IPS-20b (cell line): ENCODE measurements around the gene ARMC3.
"Not testable (repeated sequence)": the region's sequence is repeated elsewhere in the genome, so short reads cannot be mapped to it uniquely, and the experiment has no call there.

Source experiments
- H3K27ac ChIP-seq: one replicate; pipeline ENCODE4 v1.5.1; 2013; ENCODE audit warnings: low read length
- H3K27me3 ChIP-seq: 2 replicates; pipeline ENCODE4 v1.6.1; 2013; ENCODE audit warnings: mild to moderate bottlenecking, low read length, inconsistent platforms; ENCODE audit not compliant: insufficient read depth
- H3K36me3 ChIP-seq: 2 replicates; pipeline ENCODE4 v1.6.1; 2013; ENCODE audit warnings: low read depth, mild to moderate bottlenecking, inconsistent platforms, low read length, moderate library complexity; ENCODE audit not compliant: insufficient read depth
- H3K4me1 ChIP-seq: 2 replicates; pipeline ENCODE4 v1.6.1; 2013; ENCODE audit warnings: mild to moderate bottlenecking, control low read depth, inconsistent platforms, low read length, moderate library complexity; ENCODE audit not compliant: insufficient read depth
- H3K4me3 ChIP-seq: 2 replicates; pipeline ENCODE4 v1.5.1; 2013; ENCODE audit warnings: mild to moderate bottlenecking, low read length, inconsistent platforms
- H3K9ac ChIP-seq: 2 replicates; pipeline ENCODE4 v1.6.1; 2013; ENCODE audit warnings: low read depth, mild to moderate bottlenecking, inconsistent platforms, low read length, moderate library complexity
- H3K9me3 ChIP-seq: 2 replicates; pipeline ENCODE4 v1.6.1; 2013; ENCODE audit warnings: mild to moderate bottlenecking, low read depth, low read length, inconsistent platforms; ENCODE audit not compliant: insufficient read depth

Gene ARMC3

GRCh38 chr10:22908837-22909236 lies 19.0 kb upstream of the ARMC3 start:
- no peak overlapping the region for H3K27ac ChIP-seq
- no peaks in the 10 kb centered on the region for H3K4me1 ChIP-seq
- H3K4me3 ChIP-seq: no peak overlapping the region
- H3K36me3 ChIP-seq: no peaks in the 10 kb centered on the region
- H3K9me3 ChIP-seq: peaks cover 37% of the 10 kb centered on the region
- H3K9ac ChIP-seq: no peak overlapping the region
- no peaks in the 10 kb centered on the region for H3K27me3 ChIP-seq

DNA sequence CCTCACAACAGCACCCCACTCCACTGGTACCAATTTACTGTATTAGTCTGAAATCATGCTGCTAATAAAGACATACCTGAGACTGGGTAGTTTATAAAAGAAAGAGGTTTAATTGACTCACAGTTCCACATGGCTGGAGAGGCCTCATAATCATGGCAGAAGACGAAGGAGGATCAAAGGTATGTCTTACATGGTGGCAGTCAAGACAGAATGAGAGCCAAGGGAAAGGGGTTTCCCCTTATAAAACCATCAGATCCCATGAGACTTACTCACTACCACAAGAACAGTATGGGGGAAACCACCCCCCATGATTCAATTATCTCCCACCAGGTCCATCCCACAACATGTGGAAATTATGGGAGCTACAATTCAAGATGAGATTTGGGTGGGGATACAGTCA lies 18.2 kb upstream of the ARMC3 start:
- H3K27ac ChIP-seq, H3K4me1 ChIP-seq, H3K27me3 ChIP-seq, H3K36me3 ChIP-seq, H3K9ac ChIP-seq, H3K4me3 ChIP-seq: not testable (repeated sequence)
- H3K9me3 ChIP-seq: peaks cover 37% of the 10 kb centered on the region

DNA sequence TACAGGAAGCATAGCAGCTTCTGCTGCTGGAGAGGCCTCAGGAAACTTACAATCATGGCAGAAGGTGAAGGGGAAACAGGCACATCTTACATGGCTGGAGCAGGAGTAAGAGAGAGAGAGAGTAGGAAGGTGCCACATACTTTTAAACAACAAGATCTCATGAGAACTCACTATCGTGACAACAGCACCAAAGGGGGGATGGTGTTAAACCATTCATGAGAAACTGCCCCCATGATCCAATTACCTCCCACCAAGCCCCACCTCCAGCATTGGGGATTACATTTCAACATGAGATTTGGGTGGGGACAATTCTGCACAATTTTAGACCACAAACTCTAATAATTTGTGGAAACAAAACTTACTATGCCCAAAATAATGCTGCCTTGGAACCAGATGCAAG lies 16.8 kb upstream of the ARMC3 start:
- no peak overlapping the region for H3K27ac ChIP-seq
- H3K4me3 ChIP-seq: no peak overlapping the region
- no peaks in the 10 kb centered on the region for H3K27me3 ChIP-seq
- no peaks in the 10 kb centered on the region for H3K4me1 ChIP-seq
- H3K9ac ChIP-seq: no peak overlapping the region
- peaks cover 35% of the 10 kb centered on the region for H3K9me3 ChIP-seq
- no peaks in the 10 kb centered on the region for H3K36me3 ChIP-seq

DNA sequence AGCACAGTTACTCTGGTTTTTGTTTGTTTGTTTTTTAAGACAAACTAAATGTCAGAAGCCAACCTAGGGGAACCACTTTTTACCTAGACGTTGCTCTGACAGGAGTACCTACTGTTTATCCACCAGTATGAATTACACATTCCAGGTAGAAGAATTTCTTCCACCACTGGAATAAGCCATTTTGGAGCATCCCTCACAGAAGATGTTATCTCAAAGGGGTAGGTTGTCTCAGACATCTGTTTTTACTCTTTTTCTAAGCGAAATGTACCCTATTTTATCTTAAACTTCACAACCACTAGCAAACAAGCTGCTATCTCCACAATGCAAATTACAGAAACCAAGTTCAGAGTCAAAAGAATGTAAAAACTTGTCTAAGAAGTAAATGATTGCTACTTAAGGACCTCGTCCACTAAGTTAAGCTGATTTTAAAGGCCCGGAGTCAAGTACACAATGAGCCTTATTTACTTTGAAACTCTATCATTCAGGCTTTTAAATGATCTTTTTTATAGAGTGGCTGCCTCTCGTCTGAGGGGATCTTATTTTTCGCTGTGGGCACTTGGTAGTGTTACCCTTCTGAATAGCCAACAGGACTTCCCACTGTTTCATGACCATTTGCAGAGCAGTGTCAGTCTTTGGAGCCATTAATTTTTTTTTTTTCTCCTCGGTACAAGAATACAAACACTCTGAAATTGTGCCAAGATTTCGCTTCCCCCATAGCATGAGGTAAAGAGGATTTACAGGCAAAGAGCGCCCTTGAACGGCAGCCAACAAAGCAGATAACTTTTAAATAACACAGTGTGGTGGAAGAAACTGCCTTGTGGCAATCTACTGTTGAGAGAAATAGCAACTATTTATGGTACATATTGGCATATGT lies 15.7 kb upstream of the ARMC3 start:
- H3K36me3 ChIP-seq: no peaks in the 10 kb centered on the region
- H3K27ac ChIP-seq: no peak overlapping the region
- H3K9me3 ChIP-seq: peaks cover 28% of the 10 kb centered on the region
- H3K4me1 ChIP-seq: no peaks in the 10 kb centered on the region
- H3K27me3 ChIP-seq: no peaks in the 10 kb centered on the region
- no peak overlapping the region for H3K4me3 ChIP-seq
- H3K9ac ChIP-seq: no peak overlapping the region

DNA sequence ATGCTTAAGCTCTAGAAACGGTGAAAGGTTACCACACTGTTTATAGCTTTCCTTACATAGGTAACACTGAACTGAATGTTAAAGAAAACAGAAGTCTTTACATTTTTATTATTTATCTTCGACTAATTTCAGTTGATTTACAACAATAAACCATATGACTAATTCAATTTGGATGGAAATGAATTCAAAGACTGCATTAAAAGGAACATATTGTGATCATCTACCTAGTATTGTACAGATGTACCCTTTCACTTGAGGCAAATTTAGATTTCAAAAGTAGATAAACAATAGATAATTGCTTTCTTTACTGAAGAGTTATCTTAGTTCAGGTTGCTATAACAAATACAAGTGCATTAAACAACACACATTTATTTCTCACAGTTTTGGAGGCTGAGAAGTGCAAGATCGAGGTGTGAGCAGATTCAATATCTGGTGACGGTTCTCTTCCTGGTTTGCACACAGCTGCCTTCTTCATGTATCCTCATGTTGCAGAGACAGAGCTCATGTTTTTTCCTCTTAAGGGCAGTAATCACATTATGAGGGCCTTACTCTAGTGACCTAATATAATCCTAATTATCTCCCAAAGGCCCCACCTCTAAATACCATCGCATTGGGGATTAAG lies 15.0 kb upstream of the ARMC3 start:
- no peak overlapping the region for H3K4me3 ChIP-seq
- no peaks in the 10 kb centered on the region for H3K36me3 ChIP-seq
- peaks cover 24% of the 10 kb centered on the region for H3K9me3 ChIP-seq
- no peak overlapping the region for H3K9ac ChIP-seq
- no peaks in the 10 kb centered on the region for H3K27me3 ChIP-seq
- no peak overlapping the region for H3K27ac ChIP-seq
- H3K4me1 ChIP-seq: no peaks in the 10 kb centered on the region

GRCh38 chr10:22913474-22914092 lies 14.3 kb upstream of the ARMC3 start:
- H3K4me3 ChIP-seq: no peak overlapping the region
- no peak overlapping the region for H3K27ac ChIP-seq

GRCh38 chr10:22915314-22915713 lies 12.5 kb upstream of the ARMC3 start:
- no peaks in the 10 kb centered on the region for H3K36me3 ChIP-seq
- no peaks in the 10 kb centered on the region for H3K4me1 ChIP-seq
- no peaks in the 10 kb centered on the region for H3K9me3 ChIP-seq
- H3K27me3 ChIP-seq: no peaks in the 10 kb centered on the region
- no peak overlapping the region for H3K27ac ChIP-seq
- no peak overlapping the region for H3K9ac ChIP-seq
- no peak overlapping the region for H3K4me3 ChIP-seq

More at GRCh38 chr10:22913474-22914092, 14.3 kb upstream of the ARMC3 start:
- no peak overlapping the region for H3K9ac ChIP-seq
- peaks cover 17% of the 10 kb centered on the region for H3K9me3 ChIP-seq
- H3K27me3 ChIP-seq: no peaks in the 10 kb centered on the region
- no peaks in the 10 kb centered on the region for H3K36me3 ChIP-seq
- no peaks in the 10 kb centered on the region for H3K4me1 ChIP-seq

DNA sequence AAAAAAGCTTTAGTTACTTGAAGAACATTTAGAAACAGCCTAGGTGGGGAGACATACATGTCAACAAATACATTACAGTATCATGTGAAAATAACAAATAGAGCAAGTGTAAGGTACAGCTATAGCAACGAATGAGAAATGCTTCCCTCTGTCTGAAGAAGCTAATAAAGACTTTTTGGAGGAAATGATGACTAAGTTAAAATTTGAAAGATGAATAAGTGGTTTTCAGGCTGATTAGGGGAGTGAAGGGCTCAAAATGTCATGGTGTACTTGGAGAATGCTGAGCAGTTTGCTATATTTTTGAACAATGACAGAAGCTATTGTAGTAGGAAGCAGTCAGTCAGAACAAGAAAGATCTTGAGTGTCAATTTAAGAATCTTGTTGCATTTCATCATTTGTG lies 2.8 kb upstream of the ARMC3 start:
- Histone ChIP-seq H3K9me3 (no peaks in the 10 kb centered on the region), H3K4me1 (no peaks in the 10 kb centered on the region), H3K36me3 (no peaks in the 10 kb centered on the region), H3K9ac (no peak overlapping the region), H3K4me3 (no peak overlapping the region), H3K27me3 (peaks cover 31% of the 10 kb centered on the region), H3K27ac (no peak overlapping the region)

DNA sequence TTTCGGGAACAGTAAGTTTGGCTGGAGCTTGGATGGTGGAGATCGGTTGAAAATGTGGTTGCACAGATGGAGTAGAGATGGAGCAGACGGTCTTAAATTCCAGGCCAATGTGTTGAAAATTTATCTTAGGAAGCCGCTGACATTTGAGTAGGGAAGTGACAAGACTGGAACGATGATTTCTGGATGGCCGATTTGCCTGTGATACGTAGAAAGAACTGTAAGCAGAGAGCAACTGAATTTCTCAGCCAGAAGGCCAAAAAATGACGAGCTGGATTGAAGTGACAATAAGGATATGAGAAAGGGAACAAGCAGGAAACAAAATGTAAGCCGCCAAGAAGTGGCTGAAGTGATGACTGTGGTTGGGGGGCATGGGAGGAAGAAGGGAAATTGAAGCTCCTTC lies 687 bp upstream of the ARMC3 start:
- Histone ChIP-seq H3K9me3 (no peaks in the 10 kb centered on the region), H3K27me3 (peaks cover 31% of the 10 kb centered on the region), H3K4me3 (peak overlapping the region; percentile 79), H3K9ac (peak overlapping the region; percentile 76; the same call in 1 of the 2 replicates), H3K36me3 (no peaks in the 10 kb centered on the region), H3K4me1 (peaks cover 3% of the 10 kb centered on the region; the same call in 1 of the 2 replicates), H3K27ac (no peak overlapping the region)

DNA sequence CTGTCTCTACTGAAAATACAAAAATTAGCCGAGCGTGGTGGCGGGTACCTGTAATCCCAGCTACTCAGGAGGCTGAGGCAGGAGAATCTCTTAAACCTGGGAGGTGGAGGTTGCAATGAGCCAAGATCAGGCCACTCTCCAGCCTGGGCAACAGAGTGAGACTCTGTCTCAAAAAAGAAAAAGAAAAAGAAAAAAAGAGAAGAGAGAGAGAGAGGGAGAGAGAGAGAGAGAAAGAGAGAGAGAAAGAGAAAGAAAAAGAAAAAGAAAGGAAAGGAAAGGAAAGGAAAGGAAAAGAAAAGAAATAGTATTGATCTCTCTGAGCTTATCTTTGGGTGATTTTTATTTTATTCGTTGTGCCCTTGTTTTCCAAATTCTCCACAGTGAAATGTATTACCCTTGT lies 1.2 kb downstream of the ARMC3 start:
- H3K27ac ChIP-seq, H3K4me1 ChIP-seq, H3K9ac ChIP-seq, H3K9me3 ChIP-seq, H3K36me3 ChIP-seq, H3K4me3 ChIP-seq: not testable (repeated sequence)
- H3K27me3 ChIP-seq: peaks cover 31% of the 10 kb centered on the region

- Histone ChIP-seq H3K36me3 (no peaks in the 10 kb centered on the region), H3K4me3 (no peak overlapping the region), H3K27ac (no peak overlapping the region), H3K9me3 (no peaks in the 10 kb centered on the region), H3K9ac (no peak overlapping the region), H3K4me1 (peaks cover 3% of the 10 kb centered on the region; the same call in 1 of the 2 replicates), H3K27me3 (peaks cover 20% of the 10 kb centered on the region)
Measured at GRCh38 chr10:22931948-22932347, 4.1 kb downstream of the ARMC3 start.
